ENCODE data around the gene BEST3. TPM values are rescaled to one million over a fixed set of nuclear protein-coding genes. Genes with fewer than 3 reads are reported as not detected.

Gene BEST3
- total RNA-seq: not detected in 2 replicates

GRCh38 chr12:69698769-69699540 lies at the start of gene BEST3:
TSS of gene BEST3 (minus strand) at chr12:69699303. CDS start at chr12:69697798, 1,505 bp downstream.

GRCh38 chr12:69738351-69739286 lies 39.5 kb upstream of the BEST3 start, which contains the start of gene RAB3IP:
TSS of gene RAB3IP (plus strand) at chr12:69738860. CDS start at chr12:69755409, 16,549 bp downstream.

GRCh38 chr12:69610729-69611128 lies 88.4 kb downstream of the BEST3 start, which contains the start of gene LRRC10:
TSS of gene LRRC10 (minus strand) at chr12:69610907. CDS start at chr12:69610838, 69 bp downstream.

Other genes with a start within 250 kb of the BEST3 start
- gene FRS2, start 228.9 kb downstream of the BEST3 start, total RNA-seq: 51.6 and 56.9 TPM in 2 replicates
- 208 and 258 TPM in 2 replicates for gene CCT2, start 113.8 kb downstream of the BEST3 start, total RNA-seq
- not detected in 2 replicates for gene LRRC10, start 88.4 kb downstream of the BEST3 start, total RNA-seq
- gene RAB3IP, start 39.6 kb upstream of the BEST3 start, total RNA-seq: 2.6 and 2.8 TPM in 2 replicates
- gene MYRFL, start 125.9 kb upstream of the BEST3 start, total RNA-seq: not detected in 2 replicates

All from smooth muscle cell of trachea (primary cell).